Mesendoderm (in vitro differentiated cells): ENCODE measurements around the gene HP1BP3.

Experiments used
- DNase-seq: peaks from one replicate; pipeline ENCODE4 v3.0.0; 2013
- H2AK5ac ChIP-seq: 2 replicates; pipeline ENCODE4 v1.6.1; 2013; ENCODE audit warnings: low read length, inconsistent platforms
- H2BK120ac ChIP-seq: 2 replicates; pipeline ENCODE4 v1.6.1; 2013; ENCODE audit warnings: low read depth, mild to moderate bottlenecking, low read length, moderate library complexity, mixed read lengths
- H2BK15ac ChIP-seq: replicated peaks from 2 replicates; pipeline ENCODE4 v1.6.1; 2013; ENCODE audit warnings: low read depth, mild to moderate bottlenecking, moderate library complexity
- H2BK5ac ChIP-seq: 2 replicates; pipeline ENCODE4 v1.6.1; 2013; ENCODE audit warnings: low read length, inconsistent platforms
- H3K18ac ChIP-seq: 2 replicates; pipeline ENCODE4 v1.6.1; 2013; ENCODE audit warnings: mild to moderate bottlenecking, low read length, mixed read lengths
- H3K23ac ChIP-seq: one replicate; pipeline ENCODE4 v1.6.1; 2013; ENCODE audit warnings: low read length
- H3K27ac ChIP-seq: 2 replicates; pipeline ENCODE4 v1.5.1; 2013; ENCODE audit warnings: low read depth, mild to moderate bottlenecking, inconsistent platforms, low read length, moderate library complexity
- H3K27me3 ChIP-seq: 2 replicates; pipeline ENCODE4 v1.6.1; 2013; ENCODE audit warnings: low read length, control low read depth, mild to moderate bottlenecking, inconsistent platforms; ENCODE audit not compliant: insufficient read depth, poor library complexity
- H3K36me3 ChIP-seq: 2 replicates; pipeline ENCODE4 v1.6.1; 2013; ENCODE audit warnings: low read length, inconsistent platforms; ENCODE audit not compliant: control insufficient read depth, insufficient read depth
- H3K4ac ChIP-seq: one replicate; pipeline ENCODE4 v1.6.1; 2013; ENCODE audit warnings: low read depth, mild to moderate bottlenecking, low read length, moderate library complexity
- H3K4me1 ChIP-seq: 2 replicates; pipeline ENCODE4 v1.6.1; 2013; ENCODE audit warnings: low read depth, low read length, inconsistent platforms; ENCODE audit not compliant: control insufficient read depth
- H3K4me2 ChIP-seq: 2 replicates; pipeline ENCODE4 v1.6.1; 2013; ENCODE audit warnings: low read length
- H3K4me3 ChIP-seq: 2 replicates; pipeline ENCODE4 v1.5.1; 2013; ENCODE audit warnings: mild to moderate bottlenecking, low read length
- H3K56ac ChIP-seq: one replicate; pipeline ENCODE4 v1.6.1; 2013; ENCODE audit warnings: low read length
- H3K79me1 ChIP-seq: 2 replicates; pipeline ENCODE4 v1.6.1; 2013; ENCODE audit warnings: low read length, inconsistent platforms
- H3K79me2 ChIP-seq: 2 replicates; pipeline ENCODE4 v1.6.1; 2013; ENCODE audit warnings: mild to moderate bottlenecking, low read length; ENCODE audit not compliant: control insufficient read depth, insufficient read depth
- H3K9ac ChIP-seq: 2 replicates; pipeline ENCODE4 v1.6.1; 2013; ENCODE audit warnings: low read length, inconsistent platforms
- H4K5ac ChIP-seq: one replicate; pipeline ENCODE4 v1.6.1; 2013; ENCODE audit warnings: low read length
- H4K8ac ChIP-seq: one replicate; pipeline ENCODE4 v1.6.1; 2013; ENCODE audit warnings: low read depth, mild to moderate bottlenecking, control low read depth, low read length, moderate library complexity
- WGBS: extraction: QIAGEN DNeasy Blood & Tissue Kit; methylation state at CpG from one replicate; pipeline ENCODE4 v1.1.7; 2013; ENCODE audit warnings: low lambda C conversion rate, missing lambda C conversion rate; ENCODE audit not compliant: insufficient coverage; ENCODE audit errors: extremely low coverage; 5-methylcytosine and 5-hydroxymethylcytosine counted together

The HP1BP3 gene

GRCh38 chr1:20701446-20701845 is 85.7 kb downstream of the HP1BP3 start:
- H2AK5ac ChIP-seq, result no peak overlapping the region
- DNase-seq, result no peak

GRCh38 chr1:20700636-20701215 is 86.4 kb downstream of the HP1BP3 start:
- H3K23ac ChIP-seq, result no peak overlapping the region
- no peak for DNase-seq
- WGBS, result no CpG with 5 or more reads among the region's 17 CpGs

More at GRCh38 chr1:20701446-20701845, 85.7 kb downstream of the HP1BP3 start:
- Histone ChIP-seq H3K27me3 (no peaks in the 10 kb centered on the region), H2BK5ac (no peak overlapping the region), H3K4ac (no peak overlapping the region), H2BK120ac (no peak overlapping the region), H3K4me3 (no peak overlapping the region), H2BK15ac (no peak overlapping the region), H3K23ac (no peak overlapping the region), H3K18ac (no peak overlapping the region), H3K27ac (no peak overlapping the region), H3K79me2 (no peaks in the 10 kb centered on the region), H4K8ac (no peak overlapping the region), H3K9ac (no peak overlapping the region), H3K4me1 (no peaks in the 10 kb centered on the region), H4K5ac (no peak overlapping the region), H3K79me1 (no peaks in the 10 kb centered on the region), H3K56ac (no peak overlapping the region), H3K36me3 (no peaks in the 10 kb centered on the region), H3K4me2 (no peak overlapping the region)
- no CpG with 5 or more reads among the region's 9 CpGs for whole genome bisulfite sequencing

GRCh38 chr1:20699558-20699957 is 87.5 kb downstream of the HP1BP3 start:
- no CpG with 5 or more reads among the region's 9 CpGs for WGBS
- H3K18ac ChIP-seq, result no peak overlapping the region
- no peak overlapping the region for H3K9ac ChIP-seq
- no peak overlapping the region for H3K4me2 ChIP-seq
- no peaks in the 10 kb centered on the region for H3K36me3 ChIP-seq
- no peaks in the 10 kb centered on the region for H3K79me1 ChIP-seq
- H2AK5ac ChIP-seq, result no peak overlapping the region
- no peak overlapping the region for H2BK120ac ChIP-seq
- no peak overlapping the region for H2BK15ac ChIP-seq
- no peak overlapping the region for H3K4me3 ChIP-seq
- no peak overlapping the region for H3K27ac ChIP-seq
- no peak overlapping the region for H3K56ac ChIP-seq
- no peak overlapping the region for H3K4ac ChIP-seq
- no peaks in the 10 kb centered on the region for H3K27me3 ChIP-seq
- no peak overlapping the region for H3K23ac ChIP-seq
- H4K8ac ChIP-seq, result no peak overlapping the region
- H3K4me1 ChIP-seq, result no peaks in the 10 kb centered on the region
- DNase-seq, result no peak
- H4K5ac ChIP-seq, result no peak overlapping the region
- no peaks in the 10 kb centered on the region for H3K79me2 ChIP-seq
- H2BK5ac ChIP-seq, result no peak overlapping the region

More at GRCh38 chr1:20700636-20701215, 86.4 kb downstream of the HP1BP3 start:
- no peak overlapping the region for H2BK120ac ChIP-seq
- no peak overlapping the region for H3K27ac ChIP-seq
- no peak overlapping the region for H3K4me2 ChIP-seq
- H3K4me3 ChIP-seq, result no peak overlapping the region
- no peaks in the 10 kb centered on the region for H3K36me3 ChIP-seq
- H3K4me1 ChIP-seq, result no peaks in the 10 kb centered on the region
- H2BK5ac ChIP-seq, result no peak overlapping the region
- no peaks in the 10 kb centered on the region for H3K27me3 ChIP-seq
- no peak overlapping the region for H3K56ac ChIP-seq
- H2BK15ac ChIP-seq, result no peak overlapping the region
- H3K79me1 ChIP-seq, result no peaks in the 10 kb centered on the region
- no peak overlapping the region for H4K8ac ChIP-seq
- no peak overlapping the region for H4K5ac ChIP-seq
- H3K4ac ChIP-seq, result no peak overlapping the region
- H2AK5ac ChIP-seq, result no peak overlapping the region
- no peak overlapping the region for H3K18ac ChIP-seq
- no peak overlapping the region for H3K9ac ChIP-seq
- no peaks in the 10 kb centered on the region for H3K79me2 ChIP-seq

- H2AK5ac ChIP-seq, result no peak overlapping the region
- H3K18ac ChIP-seq, result no peak overlapping the region
- H2BK15ac ChIP-seq, result no peak overlapping the region
- H3K4me1 ChIP-seq, result no peaks in the 10 kb centered on the region
- H4K5ac ChIP-seq, result no peak overlapping the region
- H3K9ac ChIP-seq, result no peak overlapping the region
- no peaks in the 10 kb centered on the region for H3K36me3 ChIP-seq
- no CpG with 5 or more reads among the region's 18 CpGs for WGBS
- DNase-seq, result peak; percentile 44
- H3K56ac ChIP-seq, result no peak overlapping the region
- no peak overlapping the region for H3K27ac ChIP-seq
- no peak overlapping the region for H3K4me3 ChIP-seq
- no peaks in the 10 kb centered on the region for H3K79me1 ChIP-seq
- no peak overlapping the region for H2BK5ac ChIP-seq
- no peak overlapping the region for H2BK120ac ChIP-seq
- H3K4me2 ChIP-seq, result no peak overlapping the region
- H4K8ac ChIP-seq, result no peak overlapping the region
- H3K27me3 ChIP-seq, result no peaks in the 10 kb centered on the region
- no peak overlapping the region for H3K4ac ChIP-seq
- H3K79me2 ChIP-seq, result no peaks in the 10 kb centered on the region
- no peak overlapping the region for H3K23ac ChIP-seq
Observed at GRCh38 chr1:20698195-20698910, 88.8 kb downstream of the HP1BP3 start.

GRCh38 chr1:20697563-20697962 is 89.5 kb downstream of the HP1BP3 start:
- Histone ChIP-seq H4K8ac (no peak overlapping the region), H3K27me3 (no peaks in the 10 kb centered on the region), H4K5ac (no peak overlapping the region), H3K79me2 (no peaks in the 10 kb centered on the region), H3K56ac (no peak overlapping the region), H3K9ac (no peak overlapping the region), H3K79me1 (no peaks in the 10 kb centered on the region), H2BK15ac (no peak overlapping the region), H3K4me2 (no peak overlapping the region), H3K4ac (no peak overlapping the region), H3K36me3 (no peaks in the 10 kb centered on the region), H3K4me1 (no peaks in the 10 kb centered on the region), H3K18ac (no peak overlapping the region), H2BK120ac (no peak overlapping the region), H2AK5ac (no peak overlapping the region), H3K23ac (no peak overlapping the region), H2BK5ac (no peak overlapping the region), H3K4me3 (no peak overlapping the region), H3K27ac (no peak overlapping the region)
- no peak for DNase-seq
- WGBS, result no CpG with 5 or more reads among the region's 12 CpGs
